Left lung (tissue), 10 donors: ENCODE measurements around the gene NIFK. TPM values are rescaled to one million over a fixed set of nuclear protein-coding genes. Genes with fewer than 3 reads are reported as not detected.
"Not testable (repeated sequence)": the region's sequence is repeated elsewhere in the genome, so short reads cannot be mapped to it uniquely, and the experiment has no call there.

ENCODE experiments used
- ATAC-seq: fragments of 200-7000 bp; cut with Tn5 transposase; one replicate; pipeline ENCODE4 v1.9.1; 2020; ENCODE audit warnings: moderate library complexity
- DNase-seq, 4 donors: peaks; one replicate each; pipeline ENCODE4 v3.0.0-alpha.2; 2013 to 2020
- H3K27ac ChIP-seq, 2 donors: fragments of 200-600 bp; sonication (generic) in 1 of 2; one replicate each; pipeline versions ENCODE4 v1.5.0 to v1.8.0; 2020 to 2021
- H3K27me3 ChIP-seq, 2 donors: fragments of 200-600 bp; sonication (generic) in 1 of 2; one replicate each; pipeline versions ENCODE4 v1.5.0 to v1.8.0; 2020 to 2021
- H3K36me3 ChIP-seq, 2 donors: fragments of 200-600 bp; sonication (generic) in 1 of 2; one replicate each; pipeline versions ENCODE4 v1.5.0 to v1.8.0; 2020 to 2021
- H3K4me1 ChIP-seq, 2 donors: fragments of 200-600 bp; one replicate each; pipeline ENCODE4 v1.8.0; 2021
- H3K4me3 ChIP-seq, 2 donors: fragments of 200-600 bp; sonication (generic) in 1 of 2; one replicate each; pipeline versions ENCODE4 v1.5.0 to v1.8.0; 2020 to 2021; ENCODE audit warnings: mild to moderate bottlenecking in 1 of 2
- H3K9me3 ChIP-seq, 2 donors: fragments of 200-600 bp; sonication (generic) in 1 of 2; one replicate each; pipeline versions ENCODE4 v1.5.0 to v1.8.0; 2020 to 2021
- intact Hi-C, 2 donors: fragments of 100-400 bp; cut with DNase I; formaldehyde crosslinking; loops; one replicate each; pipeline versions ENCODE4 v1.11.2 to v1.14.2; 2022
- polyA plus RNA-seq, 6 donors: library from polyadenylated mRNA; unstranded; fragments of 120-200 nt; gene quantifications; one replicate each; pipeline ENCODE4 v1.2.1, GENCODE V29; 2013; ENCODE audit not compliant: insufficient read length in 6 of 6
- total RNA-seq, 2 donors: library from RNA; stranded (reverse); fragmentation: NEBNext Ultra II Directional; extraction: Animal tissue kit (Norgen Biotek cat#: 25700); gene quantifications; one replicate each; pipeline ENCODE4 v1.2.1, GENCODE V29; 2021
- TF ChIP-seq, protein P1 (sequence below), 2 donors: fragments of 200-600 bp; sonication (generic) in 1 of 2; IDR thresholded peaks; one replicate each; pipeline versions ENCODE4 v1.5.0 to v1.8.0; 2021; ENCODE audit warnings: antibody characterized with exemption in 2 of 2
- donor health status: DM: no; HTN: yes; CAD: no.
- donor health status: DM: no; HTN: no; CAD: no.

NIFK gene
- total and polyA plus RNA-seq, 8 donors, result 34.6 to 71.3 (median 60.4) TPM

DNA sequence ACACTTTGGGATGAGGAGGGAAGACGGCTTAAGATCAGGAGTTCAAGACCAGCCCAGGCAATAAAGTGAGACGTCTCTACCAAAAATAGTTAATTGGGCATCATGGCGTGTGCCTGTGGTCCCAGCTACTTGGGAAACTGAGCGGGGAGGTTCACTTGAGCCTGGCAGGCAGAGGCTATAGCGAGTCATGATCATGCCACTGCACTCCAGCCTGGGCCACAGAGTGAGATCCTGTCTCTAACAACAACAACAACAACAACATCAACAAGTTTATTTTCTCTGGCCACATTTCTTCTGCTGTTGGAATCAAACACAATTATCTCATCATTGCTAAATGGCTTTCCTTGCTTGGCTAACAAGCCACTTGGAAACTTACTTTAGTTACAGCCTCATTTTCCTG is 13.4 kb downstream of the NIFK start:
- H3K9me3 ChIP-seq, result no peaks in the 10 kb centered on the region
- intact Hi-C loops, result no loop called here
- TF ChIP-seq, protein P1, sequence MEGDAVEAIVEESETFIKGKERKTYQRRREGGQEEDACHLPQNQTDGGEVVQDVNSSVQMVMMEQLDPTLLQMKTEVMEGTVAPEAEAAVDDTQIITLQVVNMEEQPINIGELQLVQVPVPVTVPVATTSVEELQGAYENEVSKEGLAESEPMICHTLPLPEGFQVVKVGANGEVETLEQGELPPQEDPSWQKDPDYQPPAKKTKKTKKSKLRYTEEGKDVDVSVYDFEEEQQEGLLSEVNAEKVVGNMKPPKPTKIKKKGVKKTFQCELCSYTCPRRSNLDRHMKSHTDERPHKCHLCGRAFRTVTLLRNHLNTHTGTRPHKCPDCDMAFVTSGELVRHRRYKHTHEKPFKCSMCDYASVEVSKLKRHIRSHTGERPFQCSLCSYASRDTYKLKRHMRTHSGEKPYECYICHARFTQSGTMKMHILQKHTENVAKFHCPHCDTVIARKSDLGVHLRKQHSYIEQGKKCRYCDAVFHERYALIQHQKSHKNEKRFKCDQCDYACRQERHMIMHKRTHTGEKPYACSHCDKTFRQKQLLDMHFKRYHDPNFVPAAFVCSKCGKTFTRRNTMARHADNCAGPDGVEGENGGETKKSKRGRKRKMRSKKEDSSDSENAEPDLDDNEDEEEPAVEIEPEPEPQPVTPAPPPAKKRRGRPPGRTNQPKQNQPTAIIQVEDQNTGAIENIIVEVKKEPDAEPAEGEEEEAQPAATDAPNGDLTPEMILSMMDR (IDR thresholded peaks at IDR 0.05), result no peak
- no peaks in the 10 kb centered on the region for H3K27me3 ChIP-seq
- no peak overlapping the region for H3K27ac ChIP-seq
- ATAC-seq, result no peak
- no peak for DNase-seq
- peaks cover 0 to 5% of the 10 kb centered on the region in 2 donors for H3K4me1 ChIP-seq
- H3K4me3 ChIP-seq, result no peak overlapping the region
- peaks cover 0 to 28% of the 10 kb centered on the region in 2 donors for H3K36me3 ChIP-seq

DNA sequence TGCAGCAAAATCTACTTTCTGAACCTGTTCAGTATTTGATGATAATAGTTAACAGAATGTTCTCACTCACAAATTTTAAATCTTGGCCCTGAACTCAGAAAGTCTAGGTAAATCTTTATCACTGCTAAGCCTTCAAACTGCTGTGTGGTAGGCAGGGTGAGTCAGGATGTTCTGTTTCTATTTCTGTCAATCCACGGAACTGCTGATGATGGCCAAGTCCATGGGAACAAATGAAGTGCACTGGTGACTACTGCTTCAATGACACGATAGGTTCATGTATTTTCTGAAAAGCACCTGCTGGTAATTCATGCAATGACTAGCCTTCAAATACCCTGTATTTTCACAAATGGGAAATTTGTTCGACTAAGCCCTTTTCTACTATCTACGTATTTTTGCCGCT is 14.2 kb downstream of the NIFK start:
- Histone ChIP-seq H3K4me1 (peaks cover 0 to 5% of the 10 kb centered on the region in 2 donors), H3K27ac (no peak overlapping the region), H3K36me3 (peaks cover 0 to 20% of the 10 kb centered on the region in 2 donors), H3K27me3 (no peaks in the 10 kb centered on the region), H3K4me3 (no peak overlapping the region), H3K9me3 (no peaks in the 10 kb centered on the region)
- DNase-seq (no peak), ATAC-seq (no peak)
- TF ChIP-seq, protein P1 (IDR thresholded peaks at IDR 0.05), result no peak
- intact Hi-C loops, result no loop called here

DNA sequence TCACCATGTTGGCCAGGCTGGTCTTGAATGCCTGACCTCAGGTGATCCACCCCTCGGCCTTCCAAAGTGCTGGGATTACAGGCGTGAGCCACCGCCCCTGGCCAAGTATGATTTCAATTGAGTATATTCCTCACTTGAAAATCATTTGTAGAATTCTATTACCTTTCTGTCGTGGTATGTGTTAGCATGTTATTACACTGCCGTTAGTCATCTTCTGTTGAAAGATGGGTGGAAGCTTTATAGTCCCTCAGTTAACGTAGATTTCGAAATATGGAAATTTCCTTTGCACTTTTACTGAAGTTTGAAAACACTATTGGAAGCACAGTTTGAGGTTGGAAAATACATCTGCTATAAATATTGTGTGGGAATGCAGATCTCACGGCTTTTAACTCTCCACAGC is 14.7 kb downstream of the NIFK start:
- ATAC-seq, result no peak

DNA sequence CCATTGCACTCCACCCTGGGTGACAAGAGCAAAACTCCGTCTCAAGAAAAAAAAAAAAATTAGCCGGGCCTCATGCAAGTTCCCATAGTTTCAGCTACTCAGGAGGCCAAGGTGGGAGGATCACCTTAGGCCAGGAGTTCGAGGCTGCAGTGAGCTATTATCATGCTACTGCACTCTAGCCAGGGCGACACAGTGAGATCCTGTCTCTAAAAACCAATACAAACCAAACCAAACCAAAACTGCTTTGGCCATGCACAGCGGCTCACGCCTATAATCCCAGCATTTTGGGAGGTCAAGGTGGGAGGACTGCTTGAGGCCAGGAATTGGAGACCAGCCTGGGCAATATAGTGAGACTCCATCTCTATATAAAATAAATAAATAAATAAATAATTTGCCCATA is 19.1 kb downstream of the NIFK start:
- ATAC-seq (no peak), DNase-seq (no peak)
- Histone ChIP-seq H3K27ac (no peak overlapping the region), H3K27me3 (no peaks in the 10 kb centered on the region), H3K4me3 (no peak overlapping the region), H3K36me3 (no peaks in the 10 kb centered on the region), H3K4me1 (peaks cover 0 to 5% of the 10 kb centered on the region in 2 donors), H3K9me3 (no peaks in the 10 kb centered on the region)
- TF ChIP-seq, protein P1 (IDR thresholded peaks at IDR 0.05), result no peak
- intact Hi-C loops, result loop anchor here in 1 of 2 donors (5.0 kb wide), 1 partner anchor 315 kb away; no protein-coding TSS in a partner anchor

More for the DNA sequence above, 14.7 kb downstream of the NIFK start:
- no peak for DNase-seq
- Histone ChIP-seq H3K4me3 (no peak overlapping the region), H3K9me3 (no peaks in the 10 kb centered on the region), H3K27me3 (no peaks in the 10 kb centered on the region), H3K36me3 (peaks cover 0 to 14% of the 10 kb centered on the region in 2 donors), H3K4me1 (peaks cover 0 to 5% of the 10 kb centered on the region in 2 donors), H3K27ac (no peak overlapping the region)
- intact Hi-C loops, result no loop called here
- TF ChIP-seq, protein P1 (IDR thresholded peaks at IDR 0.05), result no peak

DNA sequence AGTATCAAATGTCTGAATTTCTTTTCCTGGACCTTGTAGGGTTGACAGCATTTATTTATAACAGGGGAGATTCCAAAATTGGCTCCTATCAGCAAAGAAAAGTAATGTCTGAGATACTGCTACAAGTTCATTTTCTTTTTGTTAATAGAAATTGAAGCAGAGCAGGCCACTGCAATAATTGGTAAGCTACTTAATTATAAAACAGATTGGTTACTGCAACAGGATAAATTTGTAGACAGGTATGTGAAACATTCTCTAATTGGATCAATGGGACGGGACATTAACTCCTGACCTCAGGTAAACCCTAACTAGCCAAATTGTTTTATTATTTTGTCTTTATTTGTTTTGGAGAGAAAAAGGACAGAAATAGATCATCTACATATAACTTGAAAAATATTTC is 20.5 kb downstream of the NIFK start:
- DNase-seq (no peak), ATAC-seq (no peak)
- intact Hi-C loops, result loop anchor here in 1 of 2 donors (5.0 kb wide), 1 partner anchor 314 kb away; no protein-coding TSS in a partner anchor
- Histone ChIP-seq H3K4me3 (no peak overlapping the region), H3K9me3 (no peaks in the 10 kb centered on the region), H3K4me1 (no peaks in the 10 kb centered on the region), H3K27me3 (no peaks in the 10 kb centered on the region), H3K36me3 (no peaks in the 10 kb centered on the region), H3K27ac (no peak overlapping the region)
- TF ChIP-seq, protein P1 (IDR thresholded peaks at IDR 0.05), result no peak

DNA sequence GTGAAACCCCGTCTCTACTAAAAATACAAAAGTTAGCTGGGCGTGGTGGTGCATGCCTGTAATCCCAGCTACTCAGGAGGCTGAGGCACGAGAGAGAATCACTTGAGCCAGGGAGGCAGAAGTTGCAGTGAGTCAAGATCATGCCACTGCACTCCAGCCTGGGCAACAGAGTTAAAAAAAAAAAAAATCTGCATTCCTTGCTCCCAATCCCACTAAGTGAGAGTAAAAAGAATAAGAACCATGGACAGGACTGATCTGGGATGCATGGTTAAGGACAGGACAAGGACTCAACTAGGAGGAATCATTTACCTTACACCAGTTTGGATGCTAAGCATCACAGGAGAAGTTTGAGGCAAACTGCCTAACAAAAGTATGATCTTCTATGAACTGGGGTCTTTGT is 25.2 kb downstream of the NIFK start:
- intact Hi-C loops, DNase-seq, H3K4me3 ChIP-seq, H3K27ac ChIP-seq, H3K27me3 ChIP-seq, ATAC-seq, H3K4me1 ChIP-seq, H3K9me3 ChIP-seq, H3K36me3 ChIP-seq: not testable (repeated sequence)
